DND-41 (cell line): ENCODE results near the gene PLVAP.

Experiments
- ATAC-seq: fragments of 200-7000 bp; cut with Tn5 transposase; 3 replicates; pipeline ENCODE4 v1.9.1; 2021; ENCODE audit warnings: low read depth; ENCODE audit not compliant: insufficient read depth
- DNase-seq: peaks from one replicate; pipeline ENCODE4 v3.0.0-alpha.2; 2020
- H2AFZ ChIP-seq: 2 replicates; pipeline ENCODE4 v1.6.0; 2012; ENCODE audit warnings: low read depth, low read length
- H3K27ac ChIP-seq: 2 replicates; pipeline ENCODE4 v1.5.1; 2012; ENCODE audit warnings: low read length, inconsistent platforms
- H3K27me3 ChIP-seq: fragments of 200-600 bp; sonication (generic); 2 replicates; pipeline ENCODE4 v1.6.0; 2012; ENCODE audit warnings: low read length, mild to moderate bottlenecking, inconsistent platforms; ENCODE audit not compliant: insufficient read depth, poor library complexity
- H3K36me3 ChIP-seq: 2 replicates; pipeline ENCODE4 v1.5.1; 2012; ENCODE audit warnings: low read length, inconsistent platforms; ENCODE audit not compliant: insufficient read depth
- H3K4me1 ChIP-seq: 2 replicates; pipeline ENCODE4 v1.5.1; 2012; ENCODE audit warnings: mild to moderate bottlenecking, low read length; ENCODE audit not compliant: insufficient read depth
- H3K4me2 ChIP-seq: 2 replicates; pipeline ENCODE4 v1.6.0; 2012; ENCODE audit warnings: mild to moderate bottlenecking, moderate library complexity, low read length, inconsistent platforms; ENCODE audit not compliant: insufficient read depth
- H3K4me3 ChIP-seq, 2 experiments: fragments of 200-600 bp in 1 of 2; shearing (Covaris generic) in 1 of 2; 2 replicates each; pipeline ENCODE4 v1.5.1; 2012 to 2016; ENCODE audit warnings: inconsistent platforms in 2 of 2, low read length in 2 of 2, mild to moderate bottlenecking in 2 of 2, low read depth in 1 of 2, moderate library complexity in 1 of 2
- H3K79me2 ChIP-seq: 2 replicates; pipeline ENCODE4 v1.6.0; 2012; ENCODE audit warnings: low read length, inconsistent platforms; ENCODE audit not compliant: insufficient read depth
- H3K9ac ChIP-seq: 2 replicates; pipeline ENCODE4 v1.6.0; 2012; ENCODE audit warnings: low read depth, mild to moderate bottlenecking, inconsistent platforms, low read length, moderate library complexity
- H3K9me3 ChIP-seq: 2 replicates; pipeline ENCODE4 v1.5.1; 2012; ENCODE audit warnings: low read length, moderate library complexity, mild to moderate bottlenecking, inconsistent platforms; ENCODE audit not compliant: insufficient read depth, severe bottlenecking
- H4K20me1 ChIP-seq: 2 replicates; pipeline ENCODE4 v1.6.0; 2012; ENCODE audit warnings: low read length; ENCODE audit not compliant: insufficient read depth
- EZH2 ChIP-seq: IDR thresholded peaks from 3 replicates; pipeline ENCODE4 v1.6.1; 2012; ENCODE audit warnings: borderline replicate concordance, low read depth, mild to moderate bottlenecking, moderate library complexity, low read length, inconsistent platforms; ENCODE audit not compliant: severe bottlenecking
- TF ChIP-seq, protein P1 (sequence below): IDR thresholded peaks from 2 replicates; pipeline ENCODE4 v1.5.1; 2012; ENCODE audit warnings: borderline replicate concordance, low read length, moderate library complexity, mild to moderate bottlenecking; ENCODE audit not compliant: poor library complexity, severe bottlenecking; ENCODE audit errors: extremely low read depth

PLVAP gene

DNA sequence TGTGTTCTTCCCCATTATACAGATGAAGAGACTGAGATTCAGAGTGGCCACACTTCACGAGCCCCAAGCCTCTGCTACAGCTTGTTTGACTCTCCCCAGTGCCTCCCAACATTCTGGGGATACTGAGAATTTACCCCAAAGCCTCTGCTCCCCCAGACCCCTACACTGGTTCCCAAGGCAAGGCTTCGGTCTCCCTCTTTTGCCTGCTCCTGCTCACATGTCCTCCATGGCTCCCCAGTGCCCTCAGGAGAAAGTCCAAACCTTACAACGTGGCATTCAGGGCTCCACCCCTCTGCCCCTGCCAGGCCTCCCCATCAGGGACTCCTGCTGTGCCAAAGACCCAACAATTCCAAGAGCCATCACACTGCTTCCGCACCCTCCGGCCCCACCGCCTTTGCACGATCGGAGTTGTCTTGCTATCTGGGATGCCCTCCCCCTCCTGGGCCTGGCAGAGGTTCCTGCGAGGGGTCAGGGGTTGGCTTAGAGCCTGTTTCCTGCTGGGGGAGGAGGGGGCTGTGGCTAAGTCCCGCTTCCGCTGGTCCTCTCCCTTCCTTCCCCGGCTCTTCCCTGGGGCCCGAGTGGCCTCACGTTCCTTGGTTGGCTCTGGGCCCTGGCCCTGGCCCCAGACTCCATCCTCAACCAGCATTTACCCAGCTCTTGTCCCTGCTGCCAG lies 24.4 kb downstream of the PLVAP start:
- H3K79me2 ChIP-seq = no peaks in the 10 kb centered on the region
- H3K27me3 ChIP-seq = no peaks in the 10 kb centered on the region
- no peaks in the 10 kb centered on the region for H3K36me3 ChIP-seq
- no peak overlapping the region for H2AFZ ChIP-seq
- DNase-seq = no peak
- H3K9me3 ChIP-seq = no peaks in the 10 kb centered on the region
- H3K4me2 ChIP-seq = no peak overlapping the region
- H3K4me1 ChIP-seq = no peaks in the 10 kb centered on the region
- no peak overlapping the region for H3K9ac ChIP-seq
- no peak for TF ChIP-seq EZH2
- TF ChIP-seq, protein P1, sequence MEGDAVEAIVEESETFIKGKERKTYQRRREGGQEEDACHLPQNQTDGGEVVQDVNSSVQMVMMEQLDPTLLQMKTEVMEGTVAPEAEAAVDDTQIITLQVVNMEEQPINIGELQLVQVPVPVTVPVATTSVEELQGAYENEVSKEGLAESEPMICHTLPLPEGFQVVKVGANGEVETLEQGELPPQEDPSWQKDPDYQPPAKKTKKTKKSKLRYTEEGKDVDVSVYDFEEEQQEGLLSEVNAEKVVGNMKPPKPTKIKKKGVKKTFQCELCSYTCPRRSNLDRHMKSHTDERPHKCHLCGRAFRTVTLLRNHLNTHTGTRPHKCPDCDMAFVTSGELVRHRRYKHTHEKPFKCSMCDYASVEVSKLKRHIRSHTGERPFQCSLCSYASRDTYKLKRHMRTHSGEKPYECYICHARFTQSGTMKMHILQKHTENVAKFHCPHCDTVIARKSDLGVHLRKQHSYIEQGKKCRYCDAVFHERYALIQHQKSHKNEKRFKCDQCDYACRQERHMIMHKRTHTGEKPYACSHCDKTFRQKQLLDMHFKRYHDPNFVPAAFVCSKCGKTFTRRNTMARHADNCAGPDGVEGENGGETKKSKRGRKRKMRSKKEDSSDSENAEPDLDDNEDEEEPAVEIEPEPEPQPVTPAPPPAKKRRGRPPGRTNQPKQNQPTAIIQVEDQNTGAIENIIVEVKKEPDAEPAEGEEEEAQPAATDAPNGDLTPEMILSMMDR = no peak
- ATAC-seq = no peak
- H4K20me1 ChIP-seq = no peaks in the 10 kb centered on the region
- no peak overlapping the region for H3K27ac ChIP-seq
- H3K4me3 ChIP-seq = no peak overlapping the region

DNA sequence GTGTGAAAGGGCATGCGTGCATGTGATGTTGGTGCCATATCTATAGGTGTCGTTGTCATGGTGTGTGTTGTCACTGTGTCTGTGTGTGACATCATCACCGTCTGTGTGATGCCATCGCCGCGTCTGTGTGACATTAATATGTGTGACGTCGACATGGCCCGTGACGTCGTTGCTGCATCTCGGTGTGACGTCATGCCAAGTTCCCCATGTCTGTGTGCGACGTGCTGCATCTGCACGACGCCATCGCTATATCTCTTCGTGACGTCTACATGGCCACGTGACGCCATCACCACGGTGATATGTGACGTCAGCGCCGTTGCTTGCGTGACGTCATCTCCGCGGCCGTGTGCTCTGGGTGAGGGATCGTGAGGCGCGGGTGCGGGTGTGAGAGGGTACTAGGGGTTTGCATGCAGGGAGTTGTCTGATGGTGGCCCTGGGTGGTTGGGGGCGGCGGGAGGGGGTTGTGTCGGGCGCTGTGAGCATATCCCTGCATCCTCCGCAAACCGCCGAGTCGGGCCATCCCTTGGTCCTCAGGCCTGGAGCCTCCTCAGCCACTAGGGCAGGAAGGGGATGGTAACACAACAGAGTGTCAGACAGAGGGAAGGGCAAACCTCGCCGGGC lies 25.2 kb downstream of the PLVAP start:
- H3K4me2 ChIP-seq = no peak overlapping the region
- H3K9me3 ChIP-seq = no peaks in the 10 kb centered on the region
- no peaks in the 10 kb centered on the region for H3K4me1 ChIP-seq
- H3K79me2 ChIP-seq = no peaks in the 10 kb centered on the region
- no peak for TF ChIP-seq EZH2
- TF ChIP-seq, protein P1 = no peak
- no peak overlapping the region for H2AFZ ChIP-seq
- no peak overlapping the region for H3K4me3 ChIP-seq
- no peaks in the 10 kb centered on the region for H4K20me1 ChIP-seq
- H3K27ac ChIP-seq = no peak overlapping the region
- no peak for DNase-seq
- H3K27me3 ChIP-seq = no peaks in the 10 kb centered on the region
- no peaks in the 10 kb centered on the region for H3K36me3 ChIP-seq
- no peak for ATAC-seq
- H3K9ac ChIP-seq = no peak overlapping the region

DNA sequence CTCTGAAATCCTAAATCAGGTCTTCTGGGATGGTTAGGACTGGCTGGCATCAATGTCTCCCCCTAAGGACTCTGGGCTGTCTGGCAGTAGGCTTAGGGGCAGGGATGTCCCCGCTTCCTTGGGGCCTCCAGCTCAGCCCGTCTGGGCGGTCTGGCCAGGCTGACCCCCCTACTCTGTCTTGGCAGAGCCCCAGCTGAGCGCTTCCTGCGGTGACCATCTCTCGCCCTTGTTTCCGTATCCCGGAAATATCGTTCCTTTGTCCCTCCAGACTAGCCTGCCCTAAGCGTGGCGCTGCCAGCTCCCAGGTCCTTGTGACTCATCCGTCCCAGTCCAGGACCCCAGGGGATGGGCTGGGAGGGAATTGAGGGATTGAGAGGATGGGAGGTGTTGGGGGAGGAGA lies 28.4 kb downstream of the PLVAP start:
- Histone ChIP-seq H3K27ac (no peak overlapping the region), H3K4me3 (no peak overlapping the region), H3K36me3 (no peaks in the 10 kb centered on the region), H3K9ac (no peak overlapping the region), H3K4me1 (peaks cover 6% of the 10 kb centered on the region), H3K27me3 (no peaks in the 10 kb centered on the region), H3K4me2 (no peak overlapping the region), H4K20me1 (no peaks in the 10 kb centered on the region), H2AFZ (no peak overlapping the region), H3K9me3 (no peaks in the 10 kb centered on the region), H3K79me2 (no peaks in the 10 kb centered on the region)
- DNase-seq (no peak), ATAC-seq (no peak)
- TF ChIP-seq EZH2 = no peak
- TF ChIP-seq, protein P1 = no peak
